Measurements from ENCODE around the gene SMLR1.

- TF ChIP-seq CTCF (IDR thresholded peaks at IDR 0.05), result no peak
- no peak for TF ChIP-seq ZFX (IDR thresholded peaks at IDR 0.05; ENCODE audit: borderline replicate concordance)
These were observed 12.2 kb downstream of the SMLR1 start for GRCh38 chr6:130839379-130839778.

Data from 22Rv1 (cell line).